HG02610 (cell line): ENCODE results near the gene RCOR3.
A peak's percentile ranks its signal among the peaks of the same experiment; 100 is the strongest.
"Not testable (repeated sequence)": the region's sequence is repeated elsewhere in the genome, so short reads cannot be mapped to it uniquely, and the experiment has no call there.

Experiments used
- ATAC-seq: cut with Tn5 transposase; IDR thresholded peaks from one replicate; pipeline ENCODE4 v1.9.1; 2021; ENCODE audit warnings: mild to moderate bottlenecking, moderate library complexity; ENCODE audit not compliant: unreplicated experiment

Gene RCOR3

GRCh38 chr1:211258756-211259637, at the start of gene RCOR3:
TSS of gene RCOR3 (plus strand) at chr1:211259366. CDS start at chr1:211259561, 195 bp downstream.
- ATAC-seq = peak; percentile 60

GRCh38 chr1:211210052-211210451, 49.1 kb upstream of the RCOR3 start:
- no peak for ATAC-seq

GRCh38 chr1:211210965-211211364, 48.2 kb upstream of the RCOR3 start:
- ATAC-seq = no peak

- ATAC-seq = no peak
These were observed 45.5 kb upstream of the RCOR3 start for GRCh38 chr1:211213702-211214101.

GRCh38 chr1:211215577-211215976, 43.6 kb upstream of the RCOR3 start:
- ATAC-seq = no peak

- ATAC-seq = no peak
These were observed 41.8 kb upstream of the RCOR3 start for GRCh38 chr1:211217392-211217791.

- ATAC-seq = not testable (repeated sequence)
These were observed 36.5 kb upstream of the RCOR3 start for GRCh38 chr1:211222469-211223234.

GRCh38 chr1:211228573-211229364, 30.4 kb upstream of the RCOR3 start:
- not testable (repeated sequence) for ATAC-seq

- no peak for ATAC-seq
These were observed 29.8 kb upstream of the RCOR3 start for GRCh38 chr1:211229365-211229759.

- ATAC-seq = no peak
These were observed 27.3 kb upstream of the RCOR3 start for GRCh38 chr1:211231873-211232272.

GRCh38 chr1:211236633-211237320, 22.4 kb upstream of the RCOR3 start:
- ATAC-seq = no peak

- no peak for ATAC-seq
These were observed 21.6 kb upstream of the RCOR3 start for GRCh38 chr1:211237579-211237978.

GRCh38 chr1:211240567-211240966, 18.6 kb upstream of the RCOR3 start:
- not testable (repeated sequence) for ATAC-seq

GRCh38 chr1:211241071-211241470, 18.1 kb upstream of the RCOR3 start:
- no peak for ATAC-seq

- ATAC-seq = not testable (repeated sequence)
These were observed 15.5 kb upstream of the RCOR3 start for GRCh38 chr1:211243639-211244038.

GRCh38 chr1:211246583-211246982, 12.6 kb upstream of the RCOR3 start:
- ATAC-seq = not testable (repeated sequence)

GRCh38 chr1:211247921-211248320, 11.2 kb upstream of the RCOR3 start:
- ATAC-seq = no peak

- not testable (repeated sequence) for ATAC-seq
These were observed 9.6 kb upstream of the RCOR3 start for GRCh38 chr1:211249611-211250010.

GRCh38 chr1:211257826-211258225, 1.3 kb upstream of the RCOR3 start:
- no peak for ATAC-seq

- ATAC-seq = peak; percentile 28
These were observed 833 bp upstream of the RCOR3 start for GRCh38 chr1:211258310-211258755.
